Subcutaneous adipose tissue (tissue), 4 donors: Measurements from ENCODE around the gene HEXA. TPM values are rescaled to one million over a fixed set of nuclear protein-coding genes. Genes with fewer than 3 reads are reported as not detected.

Experiments
- total RNA-seq, 4 donors: library from RNA; depleted of rRNA; stranded (reverse); fragments of >200 nt; gene quantifications; one replicate each; pipeline ENCODE4 v1.1.0, GENCODE V29; 2016
- TF ChIP-seq, protein P1 (sequence below): fragments of 450-650 bp; IDR thresholded peaks from one replicate; pipeline ENCODE4 v1.5.1; 2016; ENCODE audit warnings: low read depth, mild to moderate bottlenecking, control low read depth, antibody characterized with exemption, moderate library complexity

HEXA gene
- 100 to 1,000 TPM in 2 of 4 donors, 10 to 100 TPM in 2; 59.8 to 210 (median 105) TPM for total RNA-seq

DNA sequence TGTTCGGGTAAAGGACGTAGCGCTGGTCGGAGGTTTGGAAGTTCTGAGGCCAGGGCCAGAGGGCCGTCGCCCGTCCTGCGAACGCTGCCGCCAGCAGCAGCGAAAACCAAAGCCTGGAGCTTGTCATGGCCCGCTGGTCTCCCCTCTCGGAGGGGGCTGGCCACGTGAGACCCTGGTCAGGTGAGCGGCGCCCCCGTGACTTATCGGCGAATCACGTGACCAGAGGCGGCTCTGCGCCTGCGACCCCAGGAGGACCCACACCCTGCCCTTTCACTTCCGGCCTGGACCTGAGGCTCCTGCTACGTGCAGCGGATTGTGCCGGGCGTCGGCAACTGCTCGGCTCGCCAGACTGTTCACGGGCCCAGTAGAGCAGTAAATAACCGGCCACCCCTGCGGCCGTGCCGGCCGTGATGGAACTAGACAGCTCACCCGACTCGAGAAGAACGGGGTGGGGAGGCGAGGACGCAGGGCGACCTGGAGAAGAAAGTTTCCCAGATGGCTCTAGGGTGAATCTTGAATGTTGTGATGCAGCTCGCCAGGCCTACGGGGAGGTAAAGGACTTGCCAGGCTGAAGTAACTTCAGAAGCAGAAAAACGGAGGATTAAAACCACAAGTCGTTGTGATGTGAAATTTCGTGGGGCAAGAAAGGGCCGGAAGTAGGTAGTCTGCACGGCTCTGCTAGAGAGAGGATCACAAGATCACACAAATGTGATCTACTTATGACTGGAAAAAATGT is at the start of gene HEXA:
HEXA (minus strand) TSS at position 169 of the 736 bp plus-strand sequence; CDS start at position 127, 42 bp downstream.
- TF ChIP-seq, protein P1, sequence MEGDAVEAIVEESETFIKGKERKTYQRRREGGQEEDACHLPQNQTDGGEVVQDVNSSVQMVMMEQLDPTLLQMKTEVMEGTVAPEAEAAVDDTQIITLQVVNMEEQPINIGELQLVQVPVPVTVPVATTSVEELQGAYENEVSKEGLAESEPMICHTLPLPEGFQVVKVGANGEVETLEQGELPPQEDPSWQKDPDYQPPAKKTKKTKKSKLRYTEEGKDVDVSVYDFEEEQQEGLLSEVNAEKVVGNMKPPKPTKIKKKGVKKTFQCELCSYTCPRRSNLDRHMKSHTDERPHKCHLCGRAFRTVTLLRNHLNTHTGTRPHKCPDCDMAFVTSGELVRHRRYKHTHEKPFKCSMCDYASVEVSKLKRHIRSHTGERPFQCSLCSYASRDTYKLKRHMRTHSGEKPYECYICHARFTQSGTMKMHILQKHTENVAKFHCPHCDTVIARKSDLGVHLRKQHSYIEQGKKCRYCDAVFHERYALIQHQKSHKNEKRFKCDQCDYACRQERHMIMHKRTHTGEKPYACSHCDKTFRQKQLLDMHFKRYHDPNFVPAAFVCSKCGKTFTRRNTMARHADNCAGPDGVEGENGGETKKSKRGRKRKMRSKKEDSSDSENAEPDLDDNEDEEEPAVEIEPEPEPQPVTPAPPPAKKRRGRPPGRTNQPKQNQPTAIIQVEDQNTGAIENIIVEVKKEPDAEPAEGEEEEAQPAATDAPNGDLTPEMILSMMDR: no peak

DNA sequence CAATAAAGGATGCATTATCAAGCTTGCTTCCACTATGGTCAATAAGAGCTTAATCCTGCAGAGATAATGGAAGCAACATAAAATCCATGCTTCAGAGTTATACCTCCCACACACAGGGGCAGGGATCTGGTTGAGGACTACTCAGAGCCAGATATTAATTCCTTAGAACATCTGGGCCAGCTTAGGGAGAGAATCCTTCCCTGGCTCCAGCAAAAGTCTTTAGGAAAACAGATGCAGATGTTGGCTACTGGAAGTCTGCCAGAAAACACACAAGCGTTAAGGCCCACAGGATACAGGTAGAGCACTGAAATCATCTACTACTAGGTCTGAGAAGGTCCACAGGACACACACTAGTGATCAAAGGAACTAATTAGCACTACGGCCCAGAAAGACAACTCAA is 47.4 kb upstream of the HEXA start:
- TF ChIP-seq, protein P1: no peak

DNA sequence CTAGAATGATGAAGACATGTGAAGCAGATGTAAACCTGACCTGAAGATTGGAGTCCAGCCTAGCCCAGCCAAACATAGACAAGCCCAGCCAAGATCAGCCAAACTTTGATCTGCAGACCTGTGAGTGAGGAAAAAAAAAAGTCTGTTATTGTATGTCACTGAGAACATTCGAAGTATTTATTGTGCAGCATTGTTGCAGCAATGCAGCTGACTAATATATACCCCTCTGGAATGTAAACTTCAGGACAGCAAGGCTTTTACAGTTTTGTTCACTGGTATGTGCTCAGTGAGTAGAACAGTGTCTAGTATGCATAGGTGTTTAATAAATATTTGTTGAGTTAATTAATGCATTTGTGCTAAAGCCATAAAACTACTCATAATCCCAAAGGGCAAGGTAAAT is 45.7 kb upstream of the HEXA start:
- TF ChIP-seq, protein P1: no peak

DNA sequence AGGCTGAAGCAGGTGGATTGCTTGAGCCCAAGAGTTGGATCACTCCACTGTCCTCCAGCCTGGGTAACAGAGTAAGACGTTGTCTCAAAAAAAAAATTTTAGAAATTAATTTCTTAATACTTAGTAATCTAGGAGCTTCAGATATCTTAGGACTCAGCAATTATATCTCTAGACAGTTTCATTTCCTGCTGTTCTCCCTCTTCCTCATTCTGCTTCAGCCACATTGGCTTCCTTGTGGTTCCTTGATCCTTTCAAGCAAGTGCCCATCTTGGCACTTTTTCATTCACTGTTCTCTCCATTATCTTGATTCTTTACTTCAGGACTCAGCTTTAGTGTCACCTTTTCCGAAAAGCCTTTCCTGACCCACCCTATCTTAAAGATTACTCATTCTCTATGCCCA is 44.8 kb upstream of the HEXA start:
- TF ChIP-seq, protein P1: no peak

DNA sequence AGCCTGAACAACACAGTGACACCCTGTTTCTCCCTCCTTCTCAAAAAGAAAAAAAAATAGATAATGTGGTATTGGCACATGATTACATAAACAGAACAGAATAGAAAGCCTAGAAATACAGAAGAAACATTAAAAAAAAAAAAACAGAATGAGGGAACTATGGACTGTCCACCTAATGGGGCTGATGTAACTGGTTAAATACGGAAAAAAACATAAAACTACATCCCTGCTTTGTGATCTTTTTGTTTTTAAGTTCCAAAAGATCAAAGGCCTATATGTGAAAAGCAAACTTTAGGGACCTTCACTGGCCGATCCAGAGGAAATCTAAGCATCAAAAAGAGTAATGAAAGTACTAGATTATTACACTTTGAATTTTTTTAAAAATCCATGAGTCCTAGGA is 39.5 kb upstream of the HEXA start:
- TF ChIP-seq, protein P1: no peak

DNA sequence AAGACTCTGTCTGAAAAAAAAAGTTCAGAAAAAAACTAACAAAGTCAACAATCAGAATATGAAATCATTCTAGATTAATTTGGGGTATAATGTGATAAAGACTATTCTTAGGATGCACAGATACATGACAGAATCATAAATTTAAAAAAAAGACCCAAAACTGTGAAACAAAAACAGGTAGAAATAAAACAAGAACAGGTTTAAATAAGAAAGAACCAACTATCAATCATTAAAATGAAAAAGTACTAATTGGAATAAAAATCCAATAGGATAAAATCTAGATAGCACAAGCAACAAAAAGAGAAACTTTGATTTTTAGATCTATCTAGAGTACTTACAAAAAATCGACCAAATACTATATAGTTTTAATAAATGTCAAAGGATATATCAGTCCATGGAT is 35.7 kb upstream of the HEXA start:
- TF ChIP-seq, protein P1: no peak

DNA sequence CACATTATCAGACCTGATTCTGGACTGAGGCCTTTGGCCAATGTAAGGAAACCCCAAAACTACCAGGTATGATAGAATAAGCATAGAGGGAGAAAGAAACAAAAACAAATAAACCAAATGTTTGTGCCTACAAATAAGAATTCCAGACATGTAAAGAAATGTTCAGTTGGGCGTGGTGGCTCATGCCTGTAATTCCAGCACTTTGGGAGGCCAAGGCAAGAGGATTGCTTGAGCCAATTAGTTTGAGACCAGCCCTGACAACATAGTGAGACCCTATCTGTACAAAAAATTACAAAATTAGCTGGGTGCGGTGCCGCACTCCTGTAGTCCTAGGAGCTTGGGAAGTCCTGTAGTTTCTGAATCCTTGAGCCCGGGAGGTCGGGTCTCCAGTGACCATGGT is 35.3 kb upstream of the HEXA start:
- TF ChIP-seq, protein P1: no peak
